ENCODE measurements around the gene NRSN2. TPM values are rescaled to one million over a fixed set of nuclear protein-coding genes. Genes with fewer than 3 reads are reported as not detected.

The NRSN2 gene
- total and polyA plus RNA-seq, 5 donors from 2014 or later: 0.52 to 1.5 (median 1.3) TPM; not detected in 1

DNA sequence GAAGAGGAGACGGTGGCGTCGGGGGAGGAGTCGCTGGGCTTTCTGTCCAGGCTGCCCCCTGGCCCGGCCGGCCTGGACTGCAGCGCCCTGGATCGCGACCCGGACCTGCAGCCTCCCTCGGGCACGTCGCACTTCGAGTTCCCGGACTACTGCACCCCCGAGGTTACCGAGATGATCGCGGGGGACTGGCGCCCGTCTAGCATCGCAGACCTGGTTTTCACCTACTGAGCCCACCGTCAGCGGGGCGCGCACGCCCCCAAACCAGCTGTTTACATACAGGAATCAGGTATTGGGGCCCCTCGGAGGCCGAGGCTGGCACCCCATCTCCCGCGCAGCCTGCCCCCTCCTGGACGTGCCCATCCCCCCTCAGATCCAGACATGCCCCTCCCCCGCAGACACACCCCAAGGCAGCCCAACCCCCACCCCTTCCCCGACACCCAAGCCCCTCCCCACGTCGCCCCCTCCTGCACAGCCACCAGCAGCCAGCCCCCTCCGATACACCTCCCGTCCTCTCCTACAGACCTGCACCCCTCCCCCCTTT, 20.2 kb upstream of the NRSN2 start:
- peaks cover 4% of the 10 kb centered on the region for H3K27me3 Mint-ChIP-seq

DNA sequence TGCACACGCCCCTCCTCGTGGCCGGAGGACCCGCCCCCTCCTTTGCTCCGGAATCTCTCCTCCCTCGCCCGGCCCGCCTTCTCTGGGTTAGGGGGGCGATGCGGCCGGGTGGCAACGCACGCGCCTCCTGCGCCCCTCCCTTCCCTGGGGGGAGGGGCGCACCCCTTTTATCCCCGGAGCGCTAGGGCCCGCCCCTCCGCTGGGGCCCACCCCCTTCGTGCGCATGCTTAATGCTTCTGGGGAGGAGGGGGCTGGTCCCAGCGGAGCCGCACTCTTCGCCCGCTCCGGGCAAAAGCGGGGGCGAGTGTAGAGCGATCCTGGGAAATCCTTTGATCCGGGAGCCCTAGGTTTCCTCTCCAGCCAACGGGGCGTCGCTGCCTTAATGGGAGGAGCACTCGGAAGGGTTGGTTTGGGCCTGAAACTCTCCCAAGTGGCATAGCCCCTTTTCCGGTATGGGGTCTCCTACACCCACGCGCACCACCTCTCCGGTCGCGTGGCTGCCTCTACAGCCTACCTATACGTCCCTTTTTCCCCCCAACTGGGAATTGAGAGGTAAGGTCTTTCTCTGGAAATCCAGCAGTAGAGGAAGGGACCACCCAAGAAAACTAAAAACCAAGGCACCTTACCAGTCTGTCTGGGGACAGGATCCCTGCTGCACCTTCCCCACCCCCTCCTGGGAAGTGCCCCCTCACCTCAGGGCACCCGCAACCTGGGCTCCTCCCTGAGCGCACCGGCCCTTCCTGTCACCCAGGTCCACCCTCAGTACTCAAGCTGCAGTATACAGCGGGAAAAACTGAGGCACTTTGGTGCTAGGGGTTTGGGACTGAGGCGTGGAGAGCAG, 19.5 kb upstream of the NRSN2 start:
- no peaks in the 10 kb centered on the region for H3K9me3 ChIP-seq (ENCODE audit: control insufficient read depth in 2 of 2, low read length in 2 of 2)
- Mint-ChIP-seq H3K4me3 (peak overlapping the region; percentile 73 to 86 (median 80)), H3K36me3 (no peaks in the 10 kb centered on the region), H3K9me3 (no peaks in the 10 kb centered on the region), H3K4me1 (peaks cover 6 to 46% (median 15%) of the 10 kb centered on the region in 4 donors), H3K27ac (peak overlapping the region in 2 of 3 donors; percentile 44 to 85), H3K27me3 (peaks cover 4% of the 10 kb centered on the region)
- peak overlapping the region; percentile 35 for H3K4me3 ChIP-seq (ENCODE audit: low read depth, low read length)
- peak overlapping the region; percentile 63 for H3K27ac ChIP-seq (ENCODE audit: insufficient read depth, low read length, poor library complexity, severe bottlenecking)
- no peaks in the 10 kb centered on the region for H3K36me3 ChIP-seq (ENCODE audit: control insufficient read depth, insufficient read depth, low read length)
- DNase-seq (peak; percentile 70 to 72 (median 70)), ATAC-seq (ENCODE audit: low read depth in 2 of 2) (no peak)
- peaks cover 34% of the 10 kb centered on the region for H3K4me1 ChIP-seq (ENCODE audit: control insufficient read depth, insufficient read depth, low read length, poor library complexity, severe bottlenecking)
- no peaks in the 10 kb centered on the region for H3K27me3 ChIP-seq (ENCODE audit: control insufficient read depth, insufficient read depth, low read length)

More for the DNA sequence above, 20.2 kb upstream of the NRSN2 start:
- Mint-ChIP-seq H3K4me3 (peak overlapping the region; percentile 73 to 86 (median 80)), H3K36me3 (no peaks in the 10 kb centered on the region), H3K27ac (peak overlapping the region in 2 of 3 donors; percentile 31 to 69), H3K9me3 (no peaks in the 10 kb centered on the region), H3K4me1 (peaks cover 6 to 46% (median 15%) of the 10 kb centered on the region in 4 donors)
- no peaks in the 10 kb centered on the region for H3K27me3 ChIP-seq (ENCODE audit: control insufficient read depth, insufficient read depth, low read length)
- ATAC-seq (ENCODE audit: low read depth in 2 of 2) (no peak), DNase-seq (no peak)
- peak overlapping the region; percentile 63 for H3K27ac ChIP-seq (ENCODE audit: insufficient read depth, low read length, poor library complexity, severe bottlenecking)
- no peak overlapping the region for H3K4me3 ChIP-seq (ENCODE audit: low read depth, low read length)
- H3K9me3 ChIP-seq (ENCODE audit: control insufficient read depth in 2 of 2, low read length in 2 of 2): no peaks in the 10 kb centered on the region
- no peaks in the 10 kb centered on the region for H3K36me3 ChIP-seq (ENCODE audit: control insufficient read depth, insufficient read depth, low read length)
- peaks cover 34% of the 10 kb centered on the region for H3K4me1 ChIP-seq (ENCODE audit: control insufficient read depth, insufficient read depth, low read length, poor library complexity, severe bottlenecking)

DNA sequence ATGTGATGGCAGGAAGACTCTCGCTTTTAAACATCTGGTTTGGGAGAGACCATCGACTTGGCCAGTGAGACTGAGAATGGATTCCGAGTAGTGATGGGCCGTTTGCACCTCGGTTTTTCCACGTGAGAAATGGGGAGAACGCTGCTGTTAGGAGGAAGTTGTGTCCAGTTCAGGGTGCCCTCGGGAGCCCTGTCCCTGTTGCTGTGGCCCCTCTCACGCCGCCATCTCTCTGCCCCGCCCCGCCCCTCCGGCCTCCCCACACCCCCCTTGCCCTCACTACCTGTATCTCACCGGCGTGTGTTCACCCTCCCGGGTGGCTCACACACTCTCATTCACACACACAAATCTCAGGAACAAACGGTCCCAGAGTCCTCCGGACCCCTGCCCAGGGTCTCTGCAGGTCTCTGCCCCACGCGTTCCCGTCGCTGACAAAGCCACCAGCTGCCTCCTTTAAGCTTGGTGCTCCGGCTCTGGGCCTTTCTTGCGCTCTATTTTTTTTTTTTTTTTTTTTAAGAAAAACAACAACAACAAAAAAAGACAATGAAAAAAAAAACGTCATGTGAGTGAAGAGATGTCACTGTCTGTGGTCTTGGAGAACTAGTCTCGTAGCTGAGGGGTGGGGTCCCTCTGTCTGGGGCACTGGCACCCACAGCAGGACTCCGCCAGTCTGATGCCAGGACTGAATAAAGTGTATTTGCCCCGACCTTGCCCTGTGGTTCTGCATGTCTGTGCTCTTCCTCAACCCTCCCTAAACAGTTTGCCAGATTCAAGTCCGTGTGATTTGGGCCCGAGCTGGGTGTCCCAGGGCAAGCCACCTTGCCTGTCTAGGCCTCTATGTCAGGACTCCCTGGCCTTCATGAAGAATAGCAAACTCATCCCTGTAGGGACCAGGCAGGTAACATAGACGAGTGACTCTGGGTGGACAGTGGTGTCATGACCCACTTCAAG, 18.6 kb upstream of the NRSN2 start:
- peaks cover 34% of the 10 kb centered on the region for H3K4me1 ChIP-seq (ENCODE audit: control insufficient read depth, insufficient read depth, low read length, poor library complexity, severe bottlenecking)
- H3K27ac ChIP-seq (ENCODE audit: insufficient read depth, low read length, poor library complexity, severe bottlenecking): no peak overlapping the region
- H3K9me3 Mint-ChIP-seq: no peaks in the 10 kb centered on the region
- peaks cover 6 to 46% (median 15%) of the 10 kb centered on the region in 4 donors for H3K4me1 Mint-ChIP-seq
- H3K27me3 ChIP-seq (ENCODE audit: control insufficient read depth, insufficient read depth, low read length): no peaks in the 10 kb centered on the region
- H3K27ac Mint-ChIP-seq: peak overlapping the region; percentile 32 to 85 (median 77)
- H3K4me3 Mint-ChIP-seq: peak overlapping the region; percentile 73 to 87 (median 85)
- H3K4me3 ChIP-seq (ENCODE audit: low read depth, low read length): no peak overlapping the region
- H3K9me3 ChIP-seq (ENCODE audit: control insufficient read depth in 2 of 2, low read length in 2 of 2): no peaks in the 10 kb centered on the region
- DNase-seq (no peak), ATAC-seq (ENCODE audit: low read depth in 2 of 2) (no peak)
- H3K36me3 Mint-ChIP-seq: no peaks in the 10 kb centered on the region
- peaks cover 4% of the 10 kb centered on the region for H3K27me3 Mint-ChIP-seq
- no peaks in the 10 kb centered on the region for H3K36me3 ChIP-seq (ENCODE audit: control insufficient read depth, insufficient read depth, low read length)

DNA sequence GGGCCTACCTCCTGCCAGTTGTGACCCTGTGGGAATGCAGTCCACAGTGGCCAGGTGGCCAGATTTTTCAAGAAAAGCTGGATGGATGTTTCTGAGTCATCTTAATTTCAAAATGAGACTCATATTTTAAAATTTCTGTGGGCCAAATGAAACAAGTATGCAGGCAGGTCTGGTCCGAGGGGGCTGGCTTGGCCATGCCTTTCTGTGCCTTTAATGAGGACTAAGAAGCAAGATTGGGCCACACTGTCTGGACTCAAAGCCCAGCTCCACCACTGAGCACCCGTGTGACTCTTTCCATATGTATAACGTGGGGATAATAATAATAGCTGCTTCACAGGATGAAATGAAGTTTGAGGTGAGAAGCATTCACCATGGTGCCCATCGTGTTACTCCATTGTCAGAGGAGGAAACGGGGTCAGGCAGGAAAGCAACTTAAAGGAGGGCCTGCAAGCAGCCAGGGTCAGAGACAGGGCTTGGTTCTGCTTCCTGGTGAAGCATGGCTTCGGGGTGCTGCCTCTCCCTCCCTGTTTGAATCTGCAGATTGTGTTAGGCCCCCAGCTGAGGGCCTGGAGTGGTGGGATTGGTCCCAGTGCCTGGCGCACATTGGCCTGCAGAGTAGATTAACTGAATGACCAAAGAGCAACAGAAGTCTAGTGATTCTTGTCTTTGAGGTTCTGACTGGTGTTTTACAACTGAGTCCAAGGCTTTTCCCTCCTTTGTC, 17.8 kb upstream of the NRSN2 start:
- peak overlapping the region; percentile 51 to 86 (median 75) for H3K4me3 Mint-ChIP-seq
- DNase-seq (no peak), ATAC-seq (ENCODE audit: low read depth in 2 of 2) (no peak)
- peaks cover 6 to 43% (median 15%) of the 10 kb centered on the region in 4 donors for H3K4me1 Mint-ChIP-seq
- H3K9me3 Mint-ChIP-seq: no peaks in the 10 kb centered on the region
- peak overlapping the region; percentile 63 to 82 (median 77) for H3K27ac Mint-ChIP-seq
- Histone ChIP-seq H3K27me3 (ENCODE audit: control insufficient read depth, insufficient read depth, low read length) (no peaks in the 10 kb centered on the region), H3K36me3 (ENCODE audit: control insufficient read depth, insufficient read depth, low read length) (no peaks in the 10 kb centered on the region), H3K4me1 (ENCODE audit: control insufficient read depth, insufficient read depth, low read length, poor library complexity, severe bottlenecking) (peaks cover 29% of the 10 kb centered on the region), H3K27ac (ENCODE audit: insufficient read depth, low read length, poor library complexity, severe bottlenecking) (no peak overlapping the region), H3K4me3 (ENCODE audit: low read depth, low read length) (no peak overlapping the region), H3K9me3 (ENCODE audit: control insufficient read depth in 2 of 2, low read length in 2 of 2) (no peaks in the 10 kb centered on the region)
- H3K27me3 Mint-ChIP-seq: peaks cover 4% of the 10 kb centered on the region
- H3K36me3 Mint-ChIP-seq: no peaks in the 10 kb centered on the region

DNA sequence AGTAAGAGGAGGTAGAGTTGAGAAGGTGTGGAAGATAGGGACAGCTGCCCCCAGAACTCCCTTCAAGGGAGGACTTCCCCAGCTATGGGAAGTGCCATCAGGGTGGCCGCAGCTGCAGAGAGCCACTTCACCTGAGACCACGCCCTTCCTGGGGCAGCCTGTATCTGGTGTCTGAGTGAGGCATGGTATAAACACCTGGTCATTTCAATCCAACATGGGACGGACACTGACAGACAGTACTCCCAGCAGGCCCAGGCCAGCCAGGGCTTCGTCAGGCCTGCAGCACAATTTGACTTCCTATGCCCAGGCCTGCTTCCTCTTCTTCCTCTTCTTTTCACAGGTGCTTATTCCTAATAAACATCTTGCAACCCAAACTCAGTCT, 17.1 kb upstream of the NRSN2 start:
- H3K4me1 ChIP-seq (ENCODE audit: control insufficient read depth, insufficient read depth, low read length, poor library complexity, severe bottlenecking): peaks cover 22% of the 10 kb centered on the region
- no peaks in the 10 kb centered on the region for H3K36me3 ChIP-seq (ENCODE audit: control insufficient read depth, insufficient read depth, low read length)
- no peak overlapping the region for H3K4me3 ChIP-seq (ENCODE audit: low read depth, low read length)
- H3K9me3 ChIP-seq (ENCODE audit: control insufficient read depth in 2 of 2, low read length in 2 of 2): no peaks in the 10 kb centered on the region
- peaks cover 4% of the 10 kb centered on the region for H3K27me3 Mint-ChIP-seq
- ATAC-seq (ENCODE audit: low read depth in 2 of 2): no peak
- no peak for DNase-seq
- no peaks in the 10 kb centered on the region for H3K9me3 Mint-ChIP-seq
- H3K27me3 ChIP-seq (ENCODE audit: control insufficient read depth, insufficient read depth, low read length): no peaks in the 10 kb centered on the region
- H3K36me3 Mint-ChIP-seq: no peaks in the 10 kb centered on the region
- peak overlapping the region in 1 of 4 donors; percentile 71 for H3K4me3 Mint-ChIP-seq
- peaks cover 6 to 39% (median 13%) of the 10 kb centered on the region in 4 donors for H3K4me1 Mint-ChIP-seq
- no peak overlapping the region for H3K27ac ChIP-seq (ENCODE audit: insufficient read depth, low read length, poor library complexity, severe bottlenecking)
- peak overlapping the region in 1 of 3 donors; percentile 44 for H3K27ac Mint-ChIP-seq

DNA sequence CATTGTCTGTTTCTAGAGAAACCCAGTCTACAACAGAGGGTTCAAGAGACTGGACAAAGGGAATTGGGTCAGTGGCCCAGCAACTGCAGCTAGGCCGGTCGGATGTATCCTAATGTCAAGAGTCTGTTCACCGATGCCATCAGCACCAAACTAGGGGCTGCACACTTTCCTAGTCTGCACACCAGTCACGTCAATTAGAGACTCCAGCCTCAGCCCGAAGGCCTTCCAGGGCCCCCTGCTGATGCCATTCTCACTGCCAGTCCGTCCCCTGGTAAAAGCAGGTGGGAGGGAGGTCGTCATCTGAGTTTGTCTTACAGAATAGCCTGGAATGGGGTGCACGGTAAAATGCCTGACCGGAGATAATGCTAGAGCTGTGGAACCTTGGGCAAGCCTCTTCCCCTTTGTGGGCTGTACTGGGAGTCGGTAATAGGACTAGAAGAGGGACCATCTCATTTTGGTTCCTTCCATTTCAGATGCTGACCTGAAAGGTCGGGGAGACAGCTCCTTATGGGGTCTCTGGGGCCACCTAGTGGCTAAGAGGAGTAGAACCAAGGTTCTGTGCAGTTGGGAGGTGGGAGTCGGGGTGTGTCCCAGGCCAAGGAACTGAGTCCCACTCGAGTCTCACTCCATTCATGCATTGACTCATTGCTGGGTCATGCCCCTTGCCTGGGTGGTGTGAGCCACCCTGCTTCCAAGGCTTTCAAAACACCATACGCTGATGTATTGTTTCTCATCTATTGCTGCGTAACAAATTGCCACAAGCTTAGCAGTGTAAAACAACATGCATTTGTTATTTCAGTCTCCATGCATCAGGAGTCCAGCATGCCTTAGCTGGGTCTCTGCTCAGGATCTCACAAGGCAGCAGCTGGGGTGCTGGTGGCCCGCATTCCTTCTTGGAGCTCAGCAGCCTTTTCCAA, 16.4 kb upstream of the NRSN2 start:
- peaks cover 20% of the 10 kb centered on the region for H3K4me1 ChIP-seq (ENCODE audit: control insufficient read depth, insufficient read depth, low read length, poor library complexity, severe bottlenecking)
- H3K36me3 ChIP-seq (ENCODE audit: control insufficient read depth, insufficient read depth, low read length): no peaks in the 10 kb centered on the region
- DNase-seq: peak; percentile 52 to 72 (median 67)
- no peaks in the 10 kb centered on the region for H3K27me3 ChIP-seq (ENCODE audit: control insufficient read depth, insufficient read depth, low read length)
- no peaks in the 10 kb centered on the region for H3K36me3 Mint-ChIP-seq
- no peak overlapping the region for H3K27ac ChIP-seq (ENCODE audit: insufficient read depth, low read length, poor library complexity, severe bottlenecking)
- no peak overlapping the region for H3K4me3 ChIP-seq (ENCODE audit: low read depth, low read length)
- H3K9me3 ChIP-seq (ENCODE audit: control insufficient read depth in 2 of 2, low read length in 2 of 2): no peaks in the 10 kb centered on the region
- H3K27me3 Mint-ChIP-seq: peaks cover 4% of the 10 kb centered on the region
- peaks cover 6 to 37% (median 12%) of the 10 kb centered on the region in 4 donors for H3K4me1 Mint-ChIP-seq
- peak overlapping the region in 2 of 4 donors; percentile 49 to 71 for H3K4me3 Mint-ChIP-seq
- no peaks in the 10 kb centered on the region for H3K9me3 Mint-ChIP-seq
- H3K27ac Mint-ChIP-seq: peak overlapping the region in 1 of 3 donors; percentile 44
- ATAC-seq (ENCODE audit: low read depth in 2 of 2): peak; percentile 45 to 58

All from CD4-positive, CD25-positive, alpha-beta regulatory T cell (primary cell).